GM23338 (cell line): ENCODE measurements around the gene LGR5. TPM values are rescaled to one million over a fixed set of nuclear protein-coding genes. Genes with fewer than 3 reads are reported as not detected.

Source experiments
- ATAC-seq: fragments of 200-7000 bp; cut with Tn5 transposase; 3 replicates; pipeline ENCODE4 v1.9.1; 2020
- DNase-seq: peaks from one replicate; pipeline ENCODE4 v3.0.0-alpha.2; 2015; ENCODE audit warnings: low spot score
- H2AFZ ChIP-seq: fragments of 200-600 bp; sonication (generic); 2 replicates; pipeline ENCODE4 v1.8.0; 2016; ENCODE audit warnings: antibody characterized with exemption, mild to moderate bottlenecking, moderate library complexity
- H3F3A ChIP-seq: fragments of 200-600 bp; sonication (generic); replicated peaks from 2 replicates; pipeline ENCODE4 v1.8.0; 2017; ENCODE audit warnings: antibody characterized with exemption, mixed run types, low read depth
- H3K27ac ChIP-seq: fragments of 200-600 bp; sonication (generic); 2 replicates; pipeline ENCODE4 v1.6.1; 2016; ENCODE audit warnings: low read depth
- H3K27me3 ChIP-seq: fragments of 200-600 bp; sonication (generic); 2 replicates; pipeline ENCODE4 v1.8.0; 2016; ENCODE audit warnings: mild to moderate bottlenecking, mixed run types, moderate library complexity; ENCODE audit not compliant: insufficient read depth
- H3K36me3 ChIP-seq: fragments of 200-600 bp; sonication (generic); 2 replicates; pipeline ENCODE4 v1.8.0; 2016; ENCODE audit warnings: mild to moderate bottlenecking; ENCODE audit not compliant: insufficient read depth
- H3K4me1 ChIP-seq: fragments of 200-600 bp; sonication (generic); 2 replicates; pipeline ENCODE4 v1.8.0; 2016; ENCODE audit warnings: mild to moderate bottlenecking, moderate library complexity; ENCODE audit not compliant: insufficient read depth
- H3K4me2 ChIP-seq: fragments of 200-600 bp; sonication (generic); 2 replicates; pipeline ENCODE4 v1.7.1; 2017; ENCODE audit warnings: mixed run types
- H3K4me3 ChIP-seq: fragments of 200-600 bp; sonication (generic); 2 replicates; pipeline ENCODE4 v1.6.1; 2016; ENCODE audit warnings: mixed run types
- H3K79me2 ChIP-seq: fragments of 200-600 bp; sonication (generic); replicated peaks from 2 replicates; pipeline ENCODE4 v1.8.0; 2017; ENCODE audit warnings: mild to moderate bottlenecking; ENCODE audit not compliant: insufficient read depth
- H3K9me2 ChIP-seq: fragments of 200-600 bp; sonication (generic); 2 replicates; pipeline ENCODE4 v1.8.0; 2017; ENCODE audit not compliant: insufficient read depth
- H4K20me1 ChIP-seq: fragments of 200-600 bp; sonication (generic); replicated peaks from 2 replicates; pipeline ENCODE4 v1.8.0; 2017; ENCODE audit warnings: mild to moderate bottlenecking; ENCODE audit not compliant: insufficient read depth
- H3K27ac Mint-ChIP-seq: 2 replicates; pipeline ENCODE4 v1.8.0; 2020; ENCODE audit warnings: inconsistent platforms, mild to moderate bottlenecking, moderate library complexity, mixed read lengths
- H3K27me3 Mint-ChIP-seq: 3 replicates; pipeline ENCODE4 v1.8.0; 2022; ENCODE audit warnings: low read depth, mild to moderate bottlenecking, moderate library complexity, mixed read lengths, inconsistent platforms; ENCODE audit not compliant: insufficient read depth, poor library complexity
- H3K36me3 Mint-ChIP-seq: 3 replicates; pipeline ENCODE4 v1.8.0; 2021; ENCODE audit warnings: low read depth, mild to moderate bottlenecking, inconsistent platforms, moderate library complexity, mixed read lengths
- H3K4me1 Mint-ChIP-seq: 3 replicates; pipeline ENCODE4 v1.8.0; 2020; ENCODE audit warnings: mild to moderate bottlenecking, inconsistent platforms, mixed read lengths
- H3K4me3 Mint-ChIP-seq: 3 replicates; pipeline ENCODE4 v1.8.0; 2021; ENCODE audit warnings: moderate library complexity, mild to moderate bottlenecking, inconsistent platforms, mixed read lengths
- H3K9me3 Mint-ChIP-seq: 3 replicates; pipeline ENCODE4 v1.8.0; 2020; ENCODE audit warnings: moderate library complexity, mild to moderate bottlenecking, inconsistent platforms, mixed read lengths
- CTCF ChIP-seq, 2 experiments: fragments of 200-600 bp in 1 of 2; sonication (generic) in 1 of 2; conservative IDR thresholded peaks; 2 replicates each; pipeline versions ENCODE4 v1.5.1 to v1.6.1; 2016 to 2017; ENCODE audit warnings: antibody characterized with exemption in 2 of 2, low read depth in 2 of 2, mild to moderate bottlenecking in 2 of 2, moderate library complexity in 1 of 2
- EZH2 ChIP-seq: fragments of 200-600 bp; sonication (generic); IDR thresholded peaks from one replicate; pipeline ENCODE4 v1.8.0; 2017; ENCODE audit warnings: antibody characterized with exemption, mild to moderate bottlenecking, low read depth; ENCODE audit not compliant: unreplicated experiment
- EZH2phosphoT487 ChIP-seq: fragments of 200-600 bp; sonication (generic); IDR thresholded peaks from one replicate; pipeline ENCODE4 v1.8.1; 2018; ENCODE audit warnings: antibody characterized with exemption; ENCODE audit not compliant: unreplicated experiment
- JUNB ChIP-seq: IDR thresholded peaks from one replicate; pipeline ENCODE4 v1.6.1; 2016; ENCODE audit warnings: antibody characterized with exemption; ENCODE audit not compliant: unreplicated experiment
- NANOG ChIP-seq: IDR thresholded peaks from 2 replicates; pipeline ENCODE4 v1.6.1; 2016; ENCODE audit warnings: antibody characterized with exemption, borderline replicate concordance
- POLR2AphosphoS5 ChIP-seq: IDR thresholded peaks from 2 replicates; pipeline ENCODE4 v1.6.1; 2016; ENCODE audit warnings: antibody characterized with exemption, low read depth
- STAT1 ChIP-seq: IDR thresholded peaks from one replicate; pipeline ENCODE4 v1.6.1; 2016; ENCODE audit warnings: antibody characterized with exemption; ENCODE audit not compliant: unreplicated experiment
- ZNF331 ChIP-seq: fragments of 250-450 bp; sonication (Bioruptor Pico); IDR thresholded peaks from 2 replicates; pipeline ENCODE4 v1.5.0; 2020; ENCODE audit warnings: low read depth, mild to moderate bottlenecking, moderate library complexity
- polyA plus RNA-seq: library from polyadenylated mRNA; unstranded; fragments of >200 nt; fragmentation: Nextera tagmentation; extraction: Ambion mirVana; gene quantifications from 2 replicates; pipeline ENCODE4 v1.2.1, GENCODE V29; 2016
- total RNA-seq: library from RNA; depleted of rRNA; stranded (reverse); fragments of >200 nt; shearing (Covaris generic); gene quantifications from 2 replicates; pipeline ENCODE4 v1.2.3, GENCODE V29; 2014
- TF ChIP-seq, protein P1 (sequence below): IDR thresholded peaks from 2 replicates; pipeline ENCODE4 v1.6.1; 2016; ENCODE audit warnings: antibody characterized with exemption

The LGR5 gene
- total and polyA plus RNA-seq, 2 experiments from 2014 or later = 0.17 to 0.26 TPM

GRCh38 chr12:71533703-71534102, 94.1 kb downstream of the LGR5 start (continued):
- no peak for TF ChIP-seq CTCF (conservative IDR thresholded peaks at IDR 0.05; ENCODE audit: low read depth in 2 of 2)
- TF ChIP-seq EZH2phosphoT487 = no peak
- no peak for TF ChIP-seq JUNB

- no peaks in the 10 kb centered on the region for H3K27me3 Mint-ChIP-seq
- TF ChIP-seq ZNF331 (CRISPR knock-in tag) = no peak
- Histone ChIP-seq H3F3A (no peaks in the 10 kb centered on the region), H3K27ac (no peak overlapping the region), H3K4me3 (no peak overlapping the region), H3K27me3 (no peaks in the 10 kb centered on the region), H3K36me3 (no peaks in the 10 kb centered on the region), H3K4me2 (no peak overlapping the region), H3K79me2 (no peaks in the 10 kb centered on the region), H3K4me1 (no peaks in the 10 kb centered on the region), H3K9me2 (no peaks in the 10 kb centered on the region), H4K20me1 (no peaks in the 10 kb centered on the region), H2AFZ (peak overlapping the region; percentile 61; the same call in 1 of the 2 replicates)
- ATAC-seq = no peak
- no peaks in the 10 kb centered on the region for H3K4me1 Mint-ChIP-seq
- no peaks in the 10 kb centered on the region for H3K9me3 Mint-ChIP-seq
- DNase-seq = no peak
- no peak overlapping the region for H3K27ac Mint-ChIP-seq
- no peak overlapping the region for H3K4me3 Mint-ChIP-seq
- H3K36me3 Mint-ChIP-seq = no peaks in the 10 kb centered on the region
Observed at GRCh38 chr12:71536279-71536938, 96.8 kb downstream of the LGR5 start.

DNA sequence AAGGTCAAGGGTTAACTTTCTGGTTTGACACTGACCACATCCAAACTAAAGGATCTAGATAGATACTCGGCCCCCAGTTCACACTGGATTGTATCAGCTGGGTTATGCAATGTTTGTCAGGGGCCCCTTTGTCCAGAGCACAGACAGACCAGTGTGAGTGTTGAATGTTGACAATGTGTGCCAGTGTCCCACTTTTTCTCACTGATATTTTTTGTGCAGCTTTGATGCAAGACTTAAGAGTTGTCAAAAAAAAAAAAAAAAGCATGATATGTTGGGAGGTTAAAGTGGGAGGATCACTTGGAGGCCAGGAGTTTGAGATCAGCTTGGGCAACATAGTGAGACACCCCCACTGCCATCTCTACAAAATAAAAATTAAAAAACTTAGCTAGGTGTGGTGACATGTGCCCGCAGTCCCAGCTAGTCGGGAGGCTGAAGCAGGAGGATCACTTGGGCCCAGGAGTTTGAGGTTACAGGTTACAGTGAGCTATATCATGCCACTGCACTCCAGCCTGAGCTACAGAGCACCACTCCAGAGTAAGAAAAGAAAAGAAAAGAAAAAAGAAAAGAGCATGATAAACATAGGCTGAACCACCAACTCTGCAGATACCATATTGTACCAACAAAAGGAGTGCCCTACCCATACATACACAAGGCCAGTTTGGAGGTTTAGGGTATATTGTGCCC, 97.5 kb downstream of the LGR5 start:
- Histone ChIP-seq H3K27me3 (no peaks in the 10 kb centered on the region), H2AFZ (no peak overlapping the region), H3K4me1 (no peaks in the 10 kb centered on the region), H3K27ac (no peak overlapping the region), H3K9me2 (no peaks in the 10 kb centered on the region), H3K79me2 (no peaks in the 10 kb centered on the region), H3K36me3 (no peaks in the 10 kb centered on the region), H3K4me3 (no peak overlapping the region), H3F3A (no peaks in the 10 kb centered on the region), H3K4me2 (no peak overlapping the region), H4K20me1 (no peaks in the 10 kb centered on the region)
- Mint-ChIP-seq H3K27ac (no peak overlapping the region), H3K36me3 (no peaks in the 10 kb centered on the region), H3K4me3 (no peak overlapping the region), H3K9me3 (no peaks in the 10 kb centered on the region), H3K4me1 (no peaks in the 10 kb centered on the region), H3K27me3 (no peaks in the 10 kb centered on the region)
- DNase-seq (no peak), ATAC-seq (no peak)
- TF ChIP-seq, protein P1, sequence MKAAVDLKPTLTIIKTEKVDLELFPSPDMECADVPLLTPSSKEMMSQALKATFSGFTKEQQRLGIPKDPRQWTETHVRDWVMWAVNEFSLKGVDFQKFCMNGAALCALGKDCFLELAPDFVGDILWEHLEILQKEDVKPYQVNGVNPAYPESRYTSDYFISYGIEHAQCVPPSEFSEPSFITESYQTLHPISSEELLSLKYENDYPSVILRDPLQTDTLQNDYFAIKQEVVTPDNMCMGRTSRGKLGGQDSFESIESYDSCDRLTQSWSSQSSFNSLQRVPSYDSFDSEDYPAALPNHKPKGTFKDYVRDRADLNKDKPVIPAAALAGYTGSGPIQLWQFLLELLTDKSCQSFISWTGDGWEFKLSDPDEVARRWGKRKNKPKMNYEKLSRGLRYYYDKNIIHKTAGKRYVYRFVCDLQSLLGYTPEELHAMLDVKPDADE = no peak
- no peak for TF ChIP-seq JUNB
- TF ChIP-seq CTCF (conservative IDR thresholded peaks at IDR 0.05; ENCODE audit: low read depth in 2 of 2) = no peak
- TF ChIP-seq EZH2phosphoT487 = no peak
- TF ChIP-seq POLR2AphosphoS5 = no peak
- TF ChIP-seq NANOG = no peak
- TF ChIP-seq STAT1 = no peak
- TF ChIP-seq ZNF331 (CRISPR knock-in tag) = no peak
- no peak for TF ChIP-seq EZH2
